ENCODE data around the gene GABRB1.
"Not testable (repeated sequence)": the region's sequence is repeated elsewhere in the genome, so short reads cannot be mapped to it uniquely, and the experiment has no call there.

Gene GABRB1

GRCh38 chr4:47215759-47216158, 184.4 kb downstream of the GABRB1 start:
- DNase-seq = no peak

GRCh38 chr4:47217291-47217690, 185.9 kb downstream of the GABRB1 start:
- no peak for DNase-seq

GRCh38 chr4:47217884-47218283, 186.5 kb downstream of the GABRB1 start:
- no peak for DNase-seq

GRCh38 chr4:47218631-47219030, 187.3 kb downstream of the GABRB1 start:
- no peak for DNase-seq

GRCh38 chr4:47219586-47219985, 188.2 kb downstream of the GABRB1 start:
- DNase-seq = no peak

GRCh38 chr4:47221721-47222120, 190.4 kb downstream of the GABRB1 start:
- no peak for DNase-seq

GRCh38 chr4:47222276-47222675, 190.9 kb downstream of the GABRB1 start:
- no peak for DNase-seq

- DNase-seq = no peak
Observed at GRCh38 chr4:47224361-47224760, 193.0 kb downstream of the GABRB1 start.

- no peak for DNase-seq
Observed at GRCh38 chr4:47235721-47236120, 204.4 kb downstream of the GABRB1 start.

GRCh38 chr4:47238667-47239066, 207.3 kb downstream of the GABRB1 start:
- no peak for DNase-seq

- no peak for DNase-seq
Observed at GRCh38 chr4:47239649-47240048, 208.3 kb downstream of the GABRB1 start.

- DNase-seq = no peak
Observed at GRCh38 chr4:47251348-47252135, 220.2 kb downstream of the GABRB1 start.

GRCh38 chr4:47263721-47264120, 232.4 kb downstream of the GABRB1 start:
- DNase-seq = no peak

- no peak for DNase-seq
Observed at GRCh38 chr4:47270201-47270888, 239.0 kb downstream of the GABRB1 start.

GRCh38 chr4:47271291-47271690, 239.9 kb downstream of the GABRB1 start:
- DNase-seq = no peak

GRCh38 chr4:47274901-47275300, 243.5 kb downstream of the GABRB1 start:
- DNase-seq = no peak

- DNase-seq = no peak
Observed at GRCh38 chr4:47275595-47275994, 244.2 kb downstream of the GABRB1 start.

GRCh38 chr4:47278631-47279030, 247.3 kb downstream of the GABRB1 start:
- DNase-seq = no peak

- no peak for DNase-seq
Observed at GRCh38 chr4:47287735-47288134, 256.4 kb downstream of the GABRB1 start.

- DNase-seq = no peak
Observed at GRCh38 chr4:47289805-47290204, 258.4 kb downstream of the GABRB1 start.

- not testable (repeated sequence) for DNase-seq
Observed at GRCh38 chr4:47290873-47291272, 259.5 kb downstream of the GABRB1 start.

GRCh38 chr4:47309165-47309564, 277.8 kb downstream of the GABRB1 start:
- DNase-seq = no peak

- DNase-seq = no peak
Observed at GRCh38 chr4:47312170-47312569, 280.8 kb downstream of the GABRB1 start.

GRCh38 chr4:47313384-47313783, 282.0 kb downstream of the GABRB1 start:
- DNase-seq = no peak

GRCh38 chr4:47315346-47315745, 284.0 kb downstream of the GABRB1 start:
- no peak for DNase-seq

Data from activated CD4-positive, alpha-beta T cell treated with anti-CD3 and anti-CD28 coated beads for 4 hours (primary cell).